Hepatocyte (in vitro differentiated cells): ENCODE results near the gene WNT4. TPM values are rescaled to one million over a fixed set of nuclear protein-coding genes. Genes with fewer than 3 reads are reported as not detected.

Experiments used
- DNase-seq: peaks from one replicate; pipeline ENCODE4 v3.0.0-alpha.2; 2016; ENCODE audit warnings: low spot score
- H2AFZ ChIP-seq: fragments of 200-600 bp; sonication (generic); 2 replicates; pipeline ENCODE4 v1.6.0; 2016; ENCODE audit warnings: antibody characterized with exemption, mild to moderate bottlenecking
- H3K27ac ChIP-seq: fragments of 200-600 bp; sonication (generic); 2 replicates; pipeline ENCODE4 v1.5.1; 2016; ENCODE audit warnings: mild to moderate bottlenecking
- H3K27me3 ChIP-seq: fragments of 200-600 bp; sonication (generic); 2 replicates; pipeline ENCODE4 v1.6.1; 2016
- H3K36me3 ChIP-seq: fragments of 200-600 bp; sonication (generic); replicated peaks from 2 replicates; pipeline ENCODE4 v1.5.1; 2016; ENCODE audit warnings: low read depth; ENCODE audit not compliant: insufficient read depth
- H3K4me1 ChIP-seq: fragments of 200-600 bp; sonication (generic); 2 replicates; pipeline ENCODE4 v1.5.1; 2016; ENCODE audit warnings: mild to moderate bottlenecking, moderate library complexity; ENCODE audit not compliant: insufficient read depth
- H3K4me2 ChIP-seq: fragments of 200-600 bp; sonication (generic); 2 replicates; pipeline ENCODE4 v1.6.0; 2016
- H3K4me3 ChIP-seq: fragments of 200-600 bp; sonication (generic); 2 replicates; pipeline ENCODE4 v1.5.1; 2016; ENCODE audit warnings: mild to moderate bottlenecking
- H3K79me2 ChIP-seq: fragments of 200-600 bp; sonication (generic); 2 replicates; pipeline ENCODE4 v1.6.0; 2017; ENCODE audit warnings: mild to moderate bottlenecking
- H3K9me2 ChIP-seq: fragments of 200-600 bp; sonication (generic); replicated peaks from 2 replicates; pipeline ENCODE4 v1.6.0; 2017; ENCODE audit warnings: mild to moderate bottlenecking; ENCODE audit not compliant: insufficient read depth
- H3K9me3 ChIP-seq: fragments of 200-600 bp; sonication (generic); 2 replicates; pipeline ENCODE4 v1.5.1; 2016; ENCODE audit warnings: low read depth, mild to moderate bottlenecking
- H4K20me1 ChIP-seq: fragments of 200-600 bp; sonication (generic); 2 replicates; pipeline ENCODE4 v1.6.0; 2016; ENCODE audit warnings: mild to moderate bottlenecking; ENCODE audit not compliant: insufficient read depth, poor library complexity, severe bottlenecking
- CTCF ChIP-seq: fragments of 200-600 bp; sonication (generic); IDR thresholded peaks from 2 replicates; pipeline ENCODE4 v1.5.1; 2016; ENCODE audit warnings: antibody characterized with exemption, mild to moderate bottlenecking; ENCODE audit not compliant: poor library complexity
- EZH2 ChIP-seq: fragments of 200-600 bp; sonication (generic); IDR thresholded peaks from 2 replicates; pipeline ENCODE4 v1.6.1; 2016; ENCODE audit warnings: antibody characterized with exemption, mild to moderate bottlenecking, borderline replicate concordance
- EZH2phosphoT487 ChIP-seq: fragments of 200-600 bp; sonication (generic); IDR thresholded peaks from one replicate; pipeline ENCODE4 v1.6.1; 2018; ENCODE audit warnings: antibody characterized with exemption, mild to moderate bottlenecking, low read depth, moderate library complexity; ENCODE audit not compliant: unreplicated experiment, severe bottlenecking
- WGBS: methylation state at CpG from one replicate; pipeline ENCODE4 v1.1.6; 2016; ENCODE audit warnings: low lambda C conversion rate; ENCODE audit errors: missing lambda C conversion rate; 5-methylcytosine and 5-hydroxymethylcytosine counted together
- polyA plus RNA-seq: library from polyadenylated mRNA; unstranded; fragments of >200 nt; fragmentation: Nextera tagmentation; extraction: Ambion mirVana; gene quantifications from 2 replicates; pipeline ENCODE4 v1.2.1, GENCODE V29; 2016
- total RNA-seq: library from RNA; depleted of rRNA; stranded (reverse); fragments of >200 nt; gene quantifications from 2 replicates; pipeline ENCODE4 v1.2.3, GENCODE V29; 2014

Gene WNT4
- total and polyA plus RNA-seq, 2 experiments from 2014 or later = 1.7 to 5.1 TPM

GRCh38 chr1:22166439-22166838 is 23.5 kb upstream of the WNT4 start:
- H3K79me2 ChIP-seq = no peaks in the 10 kb centered on the region
- no peaks in the 10 kb centered on the region for H3K27me3 ChIP-seq
- no peak overlapping the region for H2AFZ ChIP-seq
- no peaks in the 10 kb centered on the region for H3K9me2 ChIP-seq
- no peak for DNase-seq
- H3K4me3 ChIP-seq = no peak overlapping the region
- H3K4me2 ChIP-seq = no peak overlapping the region
- H3K4me1 ChIP-seq = no peaks in the 10 kb centered on the region
- WGBS = 100% methylated on average over 1 of the region's 1 CpG
- H4K20me1 ChIP-seq = no peaks in the 10 kb centered on the region
- H3K27ac ChIP-seq = no peak overlapping the region
- H3K36me3 ChIP-seq = no peaks in the 10 kb centered on the region
- no peak for TF ChIP-seq EZH2phosphoT487
- no peak for TF ChIP-seq CTCF
- no peak for TF ChIP-seq EZH2
- no peaks in the 10 kb centered on the region for H3K9me3 ChIP-seq

GRCh38 chr1:22164841-22165808 is 22.2 kb upstream of the WNT4 start:
- no peak overlapping the region for H3K4me2 ChIP-seq

GRCh38 chr1:22163564-22163963 is 20.7 kb upstream of the WNT4 start:
- Histone ChIP-seq H3K27ac (no peak overlapping the region), H3K9me3 (no peaks in the 10 kb centered on the region), H2AFZ (no peak overlapping the region), H3K27me3 (no peaks in the 10 kb centered on the region), H3K36me3 (no peaks in the 10 kb centered on the region), H4K20me1 (no peaks in the 10 kb centered on the region), H3K4me2 (no peak overlapping the region), H3K4me3 (no peak overlapping the region), H3K9me2 (no peaks in the 10 kb centered on the region), H3K79me2 (no peaks in the 10 kb centered on the region), H3K4me1 (no peaks in the 10 kb centered on the region)
- TF ChIP-seq EZH2phosphoT487 = no peak
- no peak for TF ChIP-seq EZH2
- TF ChIP-seq CTCF = no peak
- WGBS = 93% methylated on average over 6 of the region's 6 CpGs
- DNase-seq = no peak

More at GRCh38 chr1:22164841-22165808, 22.2 kb upstream of the WNT4 start:
- no peaks in the 10 kb centered on the region for H3K27me3 ChIP-seq
- no peaks in the 10 kb centered on the region for H4K20me1 ChIP-seq
- H3K9me2 ChIP-seq = no peaks in the 10 kb centered on the region
- no peak overlapping the region for H2AFZ ChIP-seq
- no peaks in the 10 kb centered on the region for H3K36me3 ChIP-seq
- TF ChIP-seq EZH2phosphoT487 (no peak), EZH2 (no peak), CTCF (no peak)
- H3K27ac ChIP-seq = no peak overlapping the region
- 87% methylated on average over 14 of the region's 14 CpGs for WGBS
- no peak for DNase-seq
- H3K79me2 ChIP-seq = no peaks in the 10 kb centered on the region
- no peaks in the 10 kb centered on the region for H3K4me1 ChIP-seq
- no peak overlapping the region for H3K4me3 ChIP-seq
- no peaks in the 10 kb centered on the region for H3K9me3 ChIP-seq
